ENCODE measurements around the gene TSPAN18. TPM values are rescaled to one million over a fixed set of nuclear protein-coding genes. Genes with fewer than 3 reads are reported as not detected.

Gene TSPAN18
- total and polyA plus RNA-seq, 2 donors from 2014 or later: 13.8 to 38.1 TPM

- Histone ChIP-seq H3K9ac (ENCODE audit: low read length in 3 of 3) (no peak overlapping the region), H3K27me3 (ENCODE audit: control insufficient read depth, insufficient read depth, low read length) (no peaks in the 10 kb centered on the region), H3K4me3 (ENCODE audit: low read length in 3 of 3) (peak overlapping the region in 1 of 3 donors; percentile 8), H3K27ac (ENCODE audit: low read depth in 2 of 2, low read length in 2 of 2) (peak overlapping the region in 1 of 2 donors; percentile 15), H3K4me1 (ENCODE audit: control insufficient read depth in 2 of 3, insufficient read depth in 2 of 3, low read depth in 1 of 3, low read length in 3 of 3) (peaks cover 0 to 20% (median 5%) of the 10 kb centered on the region in 3 donors), H3K36me3 (ENCODE audit: control insufficient read depth in 2 of 3, insufficient read depth in 3 of 3, low read length in 3 of 3) (no peaks in the 10 kb centered on the region), H3K9me3 (ENCODE audit: control insufficient read depth in 2 of 3, insufficient read depth in 1 of 3, low read length in 3 of 3) (no peaks in the 10 kb centered on the region)
- FAIRE-seq (no peak), DNase-seq (peak in 2 of 5 donors; percentile 31 to 63)
- no peak for TF ChIP-seq CTCF (IDR thresholded peaks at IDR 0.05; ENCODE audit: borderline replicate concordance, extremely low read depth, insufficient read depth)
- intact Hi-C loops (cut with DNase I): no loop called here
Observed at GRCh38 chr11:44977493-44977984, 250.8 kb downstream of the TSPAN18 start.

GRCh38 chr11:44978274-44978960, 251.7 kb downstream of the TSPAN18 start:
- peak overlapping the region in 1 of 3 donors; percentile 14 for H3K9ac ChIP-seq (ENCODE audit: low read length in 3 of 3)
- intact Hi-C loops (cut with DNase I): no loop called here
- H3K27me3 ChIP-seq (ENCODE audit: control insufficient read depth, insufficient read depth, low read length): no peaks in the 10 kb centered on the region
- peak overlapping the region; percentile 15 to 79 for H3K27ac ChIP-seq (ENCODE audit: low read depth in 2 of 2, low read length in 2 of 2)
- H3K9me3 ChIP-seq (ENCODE audit: control insufficient read depth in 2 of 3, insufficient read depth in 1 of 3, low read length in 3 of 3): no peaks in the 10 kb centered on the region
- TF ChIP-seq CTCF (IDR thresholded peaks at IDR 0.05; ENCODE audit: borderline replicate concordance, extremely low read depth, insufficient read depth): no peak
- FAIRE-seq (no peak), DNase-seq (no peak)
- H3K4me1 ChIP-seq (ENCODE audit: control insufficient read depth in 2 of 3, insufficient read depth in 2 of 3, low read depth in 1 of 3, low read length in 3 of 3): peaks cover 0 to 20% (median 5%) of the 10 kb centered on the region in 3 donors
- peak overlapping the region in 1 of 3 donors; percentile 26 for H3K4me3 ChIP-seq (ENCODE audit: low read length in 3 of 3)
- no peaks in the 10 kb centered on the region for H3K36me3 ChIP-seq (ENCODE audit: control insufficient read depth in 2 of 3, insufficient read depth in 3 of 3, low read length in 3 of 3)

GRCh38 chr11:44978961-44979331, 252.2 kb downstream of the TSPAN18 start:
- intact Hi-C loops (cut with DNase I): no loop called here
- H3K4me1 ChIP-seq (ENCODE audit: control insufficient read depth in 2 of 3, insufficient read depth in 2 of 3, low read depth in 1 of 3, low read length in 3 of 3): peaks cover 0 to 20% (median 5%) of the 10 kb centered on the region in 3 donors

More at GRCh38 chr11:44978961-44979331, 252.2 kb downstream of the TSPAN18 start:
- no peak for FAIRE-seq
- Histone ChIP-seq H3K27ac (ENCODE audit: low read depth in 2 of 2, low read length in 2 of 2) (peak overlapping the region in 1 of 2 donors; percentile 79), H3K36me3 (ENCODE audit: control insufficient read depth in 2 of 3, insufficient read depth in 3 of 3, low read length in 3 of 3) (no peaks in the 10 kb centered on the region), H3K9me3 (ENCODE audit: control insufficient read depth in 2 of 3, insufficient read depth in 1 of 3, low read length in 3 of 3) (no peaks in the 10 kb centered on the region), H3K27me3 (ENCODE audit: control insufficient read depth, insufficient read depth, low read length) (no peaks in the 10 kb centered on the region), H3K9ac (ENCODE audit: low read length in 3 of 3) (no peak overlapping the region), H3K4me3 (ENCODE audit: low read length in 3 of 3) (no peak overlapping the region)
- TF ChIP-seq CTCF (IDR thresholded peaks at IDR 0.05; ENCODE audit: borderline replicate concordance, extremely low read depth, insufficient read depth): no peak
- DNase-seq: peak in 1 of 5 donors; percentile 66
